Activated CD8-positive, alpha-beta memory T cell treated with anti-CD3 and anti-CD28 coated beads for 48 hours (primary cell): ENCODE results near the gene NEK6.

Experiments
- DNase-seq, 3 experiments: peaks; one replicate each; pipeline ENCODE4 v3.0.0-alpha.2; 2020; ENCODE audit warnings: low read depth in 2 of 3, low spot score in 2 of 3

Gene NEK6

GRCh38 chr9:124341455-124342170 is 83.9 kb downstream of the NEK6 start:
- no peak for DNase-seq

GRCh38 chr9:124342402-124342775 is 84.6 kb downstream of the NEK6 start:
- DNase-seq, result no peak

GRCh38 chr9:124342776-124343485 is 85.2 kb downstream of the NEK6 start:
- no peak for DNase-seq

GRCh38 chr9:124343533-124344290 is 86.0 kb downstream of the NEK6 start:
- DNase-seq, result no peak

- DNase-seq, result no peak
These were observed 86.7 kb downstream of the NEK6 start for GRCh38 chr9:124344291-124345050.

GRCh38 chr9:124345063-124345462 is 87.3 kb downstream of the NEK6 start:
- DNase-seq, result no peak

- DNase-seq, result no peak
These were observed 88.1 kb downstream of the NEK6 start for GRCh38 chr9:124345751-124346281.

- no peak for DNase-seq
These were observed 88.8 kb downstream of the NEK6 start for GRCh38 chr9:124346347-124347163.

- no peak for DNase-seq
These were observed 89.6 kb downstream of the NEK6 start for GRCh38 chr9:124347206-124347967.

GRCh38 chr9:124347968-124348358 is 90.2 kb downstream of the NEK6 start:
- DNase-seq, result no peak

GRCh38 chr9:124348363-124348762 is 90.6 kb downstream of the NEK6 start:
- DNase-seq, result no peak

GRCh38 chr9:124348831-124349230 is 91.1 kb downstream of the NEK6 start:
- no peak for DNase-seq

- DNase-seq, result no peak
These were observed 91.5 kb downstream of the NEK6 start for GRCh38 chr9:124349267-124349666.

GRCh38 chr9:124349675-124350493 is 92.1 kb downstream of the NEK6 start:
- DNase-seq, result no peak

GRCh38 chr9:124350494-124351263 is 92.9 kb downstream of the NEK6 start:
- DNase-seq, result no peak

GRCh38 chr9:124351672-124352468 is 94.1 kb downstream of the NEK6 start:
- DNase-seq, result no peak

- no peak for DNase-seq
These were observed 94.9 kb downstream of the NEK6 start for GRCh38 chr9:124352616-124353015.
